Measurements from ENCODE around the gene VPS39.

VPS39 gene

DNA sequence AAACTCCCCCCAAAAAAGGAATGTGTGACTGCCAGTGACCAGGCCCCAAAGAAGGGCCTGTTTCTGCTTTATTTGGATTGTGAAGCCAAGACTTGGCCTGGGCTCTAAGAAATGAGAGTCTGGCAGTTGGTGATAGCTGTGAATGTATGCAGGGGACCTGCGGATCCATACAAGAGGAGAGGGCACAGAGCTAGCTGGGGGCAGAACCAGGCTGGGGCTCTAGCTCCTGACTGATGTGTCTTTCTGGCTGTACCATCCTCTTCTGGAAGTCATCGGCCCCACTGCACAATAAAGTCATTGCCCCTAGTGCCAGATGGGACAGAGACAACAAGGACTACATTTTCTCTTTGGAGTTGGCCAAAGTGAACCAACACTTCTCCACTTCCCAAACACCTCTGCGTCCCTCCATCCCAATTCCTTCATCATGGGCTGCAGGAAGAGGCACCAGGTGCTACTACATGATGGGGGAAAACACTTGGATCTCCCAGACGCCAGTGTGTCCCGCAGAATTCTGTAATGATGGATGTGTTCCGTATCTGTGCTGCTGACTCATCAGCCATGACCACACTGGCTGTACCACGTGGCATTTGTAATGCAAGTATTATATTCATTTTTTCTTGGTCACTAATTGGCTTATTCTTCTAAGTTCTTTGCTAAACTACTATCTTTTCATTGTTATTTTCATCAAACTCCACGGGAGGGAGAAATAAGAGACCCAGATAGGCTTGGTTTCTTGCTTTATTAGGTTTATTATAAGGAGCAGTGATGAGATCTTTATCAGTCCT, 49.9 kb downstream of the VPS39 start:
- no peak for DNase-seq (ENCODE audit: low read depth in 3 of 3)

DNA sequence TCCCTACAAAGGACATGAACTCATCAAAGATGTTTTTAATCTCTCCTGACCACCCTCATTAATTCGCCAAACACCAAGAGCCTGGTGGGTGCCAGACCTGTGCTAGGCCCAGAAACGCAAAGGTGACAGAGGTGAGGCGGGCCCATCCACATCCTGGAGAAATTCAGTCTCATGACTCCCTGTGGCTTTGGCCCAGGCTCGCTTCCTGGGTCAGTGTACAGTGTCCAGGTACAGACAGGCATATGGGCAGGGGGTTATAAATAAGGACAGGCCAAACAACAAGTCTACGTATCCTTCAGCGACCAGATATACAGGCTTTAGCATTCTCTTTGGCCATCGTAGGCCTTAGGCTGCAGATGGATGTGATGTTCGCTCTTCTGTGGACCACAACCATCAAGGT, 50.7 kb downstream of the VPS39 start:
- DNase-seq (ENCODE audit: low read depth in 3 of 3): no peak

DNA sequence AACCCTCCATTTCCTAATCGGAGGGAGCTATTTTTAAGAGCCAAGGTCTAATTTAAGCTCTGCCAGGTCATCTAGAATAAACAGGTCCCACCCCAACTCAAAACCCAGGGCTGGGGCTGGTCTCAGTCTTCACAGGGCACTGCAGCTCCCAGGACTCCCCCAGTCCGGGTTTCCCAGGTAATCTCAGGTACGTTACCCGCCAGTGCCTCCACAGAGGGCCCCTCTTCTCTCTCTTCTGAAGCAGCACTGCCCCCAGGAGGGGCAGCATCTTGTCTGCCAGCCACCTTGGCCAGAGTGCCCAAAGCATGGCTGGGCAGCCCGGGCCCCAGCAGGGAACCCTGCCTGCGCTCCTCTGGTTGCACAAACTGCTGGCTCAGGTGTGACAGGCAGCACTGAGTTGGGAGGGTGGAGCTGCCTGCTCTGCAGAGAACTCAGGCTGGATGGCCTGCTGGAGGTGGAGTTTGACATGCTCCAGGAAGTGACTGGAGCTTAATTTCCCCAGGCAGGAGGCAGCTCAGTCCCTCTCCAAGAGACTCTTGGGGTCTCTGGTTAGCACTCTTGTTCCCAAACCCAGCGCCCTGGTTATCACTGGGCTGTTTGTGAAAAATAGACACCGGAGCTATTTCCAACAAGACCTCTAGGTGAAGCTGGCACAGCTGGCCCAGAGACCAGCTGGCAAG, 51.7 kb downstream of the VPS39 start, which contains the start of gene PLA2G4F:
PLA2G4F (minus strand) TSS at position 394 of the 680 bp plus-strand sequence; CDS start at position 307, 87 bp downstream.
- no peak for DNase-seq (ENCODE audit: low read depth in 3 of 3)

DNA sequence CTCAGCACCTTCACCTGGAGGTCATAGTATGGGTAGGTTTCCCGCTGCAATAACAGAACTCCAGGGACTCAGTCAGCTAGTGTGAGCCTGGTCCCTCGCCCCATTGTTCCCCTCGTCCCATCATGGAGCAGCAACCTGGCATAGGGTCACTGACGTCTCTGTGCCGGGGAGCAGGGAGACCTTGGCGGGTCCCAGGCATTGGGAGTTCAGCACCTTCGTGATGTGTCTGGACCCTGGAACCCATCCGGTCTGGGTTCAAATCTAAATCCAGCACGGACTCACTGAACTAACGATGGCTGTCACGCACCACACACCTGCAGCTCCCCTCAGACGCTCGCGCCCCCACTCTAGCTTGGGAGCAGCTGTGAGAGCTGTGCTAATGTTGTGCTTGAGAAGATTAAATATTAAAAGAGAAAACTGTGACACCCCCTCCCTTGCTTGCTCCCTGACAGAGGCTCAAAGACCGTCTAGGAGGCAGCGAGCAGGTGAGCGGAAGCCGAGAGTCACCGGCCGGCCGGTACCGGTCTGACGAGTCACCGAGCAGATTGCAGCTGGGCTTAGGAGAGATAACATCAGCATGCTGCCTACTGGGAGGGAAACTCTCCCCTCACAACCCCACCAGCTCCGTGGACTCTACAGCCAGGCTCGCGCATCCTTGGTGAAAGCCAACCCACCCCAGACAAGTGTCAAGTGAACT, 52.4 kb downstream of the VPS39 start:
- DNase-seq (ENCODE audit: low read depth in 3 of 3): no peak

DNA sequence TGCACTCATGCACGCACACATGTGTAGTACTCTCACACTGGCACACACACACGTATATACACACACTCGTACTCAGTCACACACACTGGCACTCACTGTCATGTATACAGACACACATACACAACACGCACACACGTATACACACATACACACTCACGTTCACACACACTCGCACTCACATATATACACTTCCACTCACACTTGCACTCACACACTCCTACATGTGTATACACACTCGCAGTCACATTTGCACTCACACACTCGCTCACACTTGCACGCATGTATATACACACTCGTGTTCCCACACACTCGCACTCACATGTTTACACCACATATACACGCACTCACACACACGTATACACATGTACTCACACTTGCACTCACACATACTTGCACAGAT, 53.1 kb downstream of the VPS39 start:
- DNase-seq (ENCODE audit: low read depth in 3 of 3): no peak

DNA sequence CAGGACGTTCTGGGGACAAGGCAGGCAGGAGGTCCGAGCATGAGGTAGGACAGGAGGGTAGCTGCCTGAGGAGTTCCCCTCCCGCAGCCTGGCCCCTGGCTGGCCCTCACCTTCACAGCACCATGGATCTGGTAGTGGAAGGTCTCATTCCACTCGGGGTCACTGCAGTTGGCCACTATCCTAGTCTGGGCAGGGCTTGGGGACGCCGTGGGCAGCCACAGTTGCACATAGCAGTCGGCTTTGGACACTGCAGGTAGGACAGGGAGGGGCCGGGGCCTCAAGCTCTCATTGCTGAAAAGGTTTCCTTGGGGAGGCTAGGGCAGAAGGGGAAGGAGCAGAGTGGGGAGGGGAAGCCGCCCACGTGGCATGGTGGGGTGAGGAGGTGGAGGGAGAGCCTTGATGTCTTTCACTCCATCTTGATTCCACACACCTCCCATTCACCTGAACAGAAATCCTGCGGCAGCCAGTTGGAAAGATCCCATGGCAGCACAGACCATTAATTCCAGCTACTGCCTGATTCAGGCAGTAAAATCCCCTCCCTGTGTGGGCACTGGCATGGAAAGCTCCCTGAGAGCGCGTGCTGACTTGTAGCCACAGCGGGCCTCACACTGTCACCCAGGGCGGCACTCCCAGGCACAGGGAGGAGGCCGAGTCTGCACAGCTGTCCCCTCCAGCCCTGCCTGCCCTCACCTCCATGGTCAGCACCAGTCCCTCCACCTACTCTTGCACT, 53.7 kb downstream of the VPS39 start:
- no peak for DNase-seq (ENCODE audit: low read depth in 3 of 3)

DNA sequence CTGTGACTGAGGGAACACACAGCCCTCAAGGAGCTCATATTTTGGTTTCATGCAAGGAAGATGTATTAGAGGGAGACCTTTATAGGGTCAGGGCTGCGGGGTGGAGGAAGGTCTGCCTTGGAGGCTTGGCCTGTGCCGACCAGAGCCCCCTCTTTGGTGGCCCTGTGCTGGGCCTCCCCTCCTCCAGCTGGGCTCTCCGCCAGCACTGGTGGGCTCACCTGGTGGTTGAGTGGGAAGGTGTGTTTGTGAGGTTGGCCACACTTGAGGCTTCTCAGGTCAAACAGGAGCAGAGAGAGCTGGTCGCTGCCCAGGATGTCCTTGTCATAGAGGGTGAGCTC, 54.3 kb downstream of the VPS39 start:
- DNase-seq (ENCODE audit: low read depth in 3 of 3): no peak

DNA sequence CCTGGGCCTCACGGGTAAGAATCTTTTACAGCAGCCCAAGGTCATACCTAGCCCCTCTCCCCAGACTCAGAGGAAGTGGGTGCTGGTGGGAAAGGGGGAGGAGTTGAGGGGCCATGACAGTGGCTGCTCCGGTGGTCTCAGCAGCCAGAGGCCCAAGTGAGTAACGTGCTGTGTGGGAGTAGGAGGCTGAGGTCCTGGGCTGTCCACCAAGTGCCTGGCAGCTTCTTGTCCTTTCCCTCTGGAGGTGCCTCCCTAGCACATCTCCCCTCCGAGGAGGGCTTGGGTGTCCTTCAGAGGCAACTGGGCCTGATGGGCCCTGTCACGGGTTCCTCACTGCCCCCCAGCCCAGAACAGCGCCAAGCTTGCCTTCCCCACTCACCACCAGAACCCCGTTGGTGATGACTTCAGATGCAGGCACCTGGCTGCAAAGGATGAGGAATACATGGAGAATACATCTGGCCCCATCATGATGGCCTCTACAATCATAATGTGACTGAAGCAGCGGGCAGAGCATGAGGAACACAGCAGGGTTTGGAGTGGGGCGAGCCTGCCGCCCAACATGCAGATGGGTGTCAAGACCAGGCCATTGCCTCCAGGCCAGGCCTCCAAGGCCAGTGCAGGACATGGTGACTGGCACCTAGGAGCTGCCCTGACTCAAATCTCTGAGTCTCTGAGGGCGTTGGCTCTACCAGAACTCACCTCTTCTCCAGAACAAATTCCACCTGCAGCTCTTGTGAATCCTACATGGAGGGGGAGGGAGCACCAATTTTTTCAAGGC, 55.0 kb downstream of the VPS39 start:
- DNase-seq (ENCODE audit: low read depth in 3 of 3): no peak

DNA sequence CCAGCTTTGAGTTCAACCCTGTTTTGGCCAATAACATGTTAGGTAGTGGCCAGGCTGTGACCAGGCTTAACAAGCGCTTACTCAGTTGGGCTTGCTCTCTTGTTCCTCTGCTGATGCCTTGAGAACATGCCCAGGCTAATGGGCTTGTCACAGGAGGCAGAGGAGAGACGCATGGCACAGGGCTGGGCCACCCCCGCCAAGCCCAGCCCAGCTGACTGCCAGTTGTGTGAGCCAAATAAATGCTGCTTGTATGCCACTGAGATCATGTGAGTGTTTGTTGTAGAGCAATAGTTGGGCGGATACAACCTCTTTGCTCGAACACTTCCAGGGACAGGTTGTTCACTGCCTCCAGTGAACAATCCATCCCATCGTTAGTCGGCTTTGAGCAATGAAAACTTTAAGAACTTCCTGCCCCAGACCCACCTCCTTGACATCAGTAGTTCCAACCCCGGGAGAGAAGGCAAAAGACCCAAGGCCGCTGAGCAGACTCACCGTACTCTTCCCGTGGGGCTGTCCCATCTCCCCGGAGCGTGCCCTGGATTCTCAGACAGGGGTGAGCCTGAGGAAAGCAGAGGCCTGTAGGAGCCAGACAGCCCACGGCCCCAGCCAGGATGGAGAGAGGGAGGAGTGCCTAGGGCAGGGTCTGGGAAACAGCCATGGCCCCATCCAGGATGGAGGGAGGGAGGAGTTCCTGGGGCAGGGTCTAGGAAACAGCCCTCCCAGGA, 55.7 kb downstream of the VPS39 start:
- DNase-seq (ENCODE audit: low read depth in 3 of 3): no peak

DNA sequence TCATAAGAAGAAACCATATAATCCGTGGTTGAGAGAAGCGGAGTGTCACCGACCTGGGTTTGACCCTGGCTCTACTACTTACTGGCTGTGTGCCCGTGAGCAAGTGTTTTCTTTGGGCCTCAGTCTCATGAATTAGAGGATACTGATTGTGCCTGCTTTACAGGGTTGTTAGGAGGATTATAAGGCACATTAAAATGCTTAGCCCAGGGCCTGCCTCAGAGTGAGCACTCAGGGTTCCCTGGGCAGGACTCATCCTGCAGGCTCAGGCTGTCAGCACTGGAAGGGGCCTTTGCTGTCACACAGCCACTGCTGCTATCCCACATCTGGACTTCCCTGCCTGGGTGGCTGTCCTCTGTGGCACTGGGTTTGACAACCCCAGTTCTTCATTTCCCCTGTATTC, 56.4 kb downstream of the VPS39 start:
- DNase-seq (ENCODE audit: low read depth in 3 of 3): no peak

DNA sequence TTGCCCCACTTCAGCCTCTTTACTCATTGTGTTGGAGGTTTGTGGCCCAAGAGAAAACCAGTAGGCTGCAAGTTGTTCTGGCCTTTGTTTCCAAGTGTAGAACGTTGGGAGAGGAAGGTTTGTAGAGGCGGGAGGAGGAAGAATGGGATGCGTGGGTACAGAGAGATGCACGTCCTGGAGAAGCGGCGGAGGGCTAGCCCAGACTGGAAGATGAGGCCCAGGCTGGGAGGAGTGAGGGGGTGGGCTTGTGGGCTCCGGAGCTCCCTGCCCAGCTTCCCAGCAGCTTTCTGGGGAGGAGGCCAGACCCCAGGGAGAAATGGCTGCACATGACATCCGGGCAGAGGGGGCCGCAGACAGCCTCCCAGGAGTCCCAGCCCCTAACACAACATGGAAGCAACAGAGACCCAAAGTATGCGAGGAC, 57.0 kb downstream of the VPS39 start:
- DNase-seq (ENCODE audit: low read depth in 3 of 3): no peak

DNA sequence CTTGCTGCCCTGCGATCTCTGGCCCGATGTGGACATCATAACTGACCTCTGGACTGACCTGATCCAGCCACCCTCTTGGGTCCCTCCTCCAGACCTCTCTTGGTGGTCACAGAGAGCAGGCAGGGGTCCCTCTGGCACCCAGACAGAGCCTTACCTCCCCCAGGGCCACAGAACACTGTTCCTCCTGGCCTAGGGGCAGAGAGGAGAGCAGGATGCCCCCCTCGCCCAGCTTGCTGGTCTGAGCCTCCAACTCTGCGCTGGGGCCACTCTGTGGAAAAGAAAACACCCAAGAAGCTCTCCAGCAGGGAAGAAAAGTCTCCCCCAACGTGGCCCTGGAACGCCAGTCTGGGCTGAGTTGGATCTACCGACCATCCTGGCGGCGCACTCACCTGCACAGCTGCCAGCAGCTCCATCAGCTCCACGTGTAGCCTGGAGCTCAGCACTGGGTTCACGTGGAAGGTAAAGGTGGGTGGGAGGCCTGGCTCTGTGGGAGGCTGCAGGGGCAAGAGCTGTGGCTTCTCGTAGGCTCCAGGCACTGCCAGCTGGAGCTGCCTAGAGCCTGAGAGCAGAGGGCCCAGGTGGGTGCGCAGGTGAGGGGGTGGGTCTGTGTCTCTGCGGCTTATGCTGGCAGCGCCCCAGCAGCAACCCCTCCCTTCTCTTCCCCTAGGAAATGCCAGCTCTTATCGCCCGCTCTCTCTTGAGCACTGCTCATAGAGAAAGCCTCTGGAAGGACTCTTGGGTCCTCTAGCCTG, 57.7 kb downstream of the VPS39 start:
- DNase-seq (ENCODE audit: low read depth in 3 of 3): no peak

DNA sequence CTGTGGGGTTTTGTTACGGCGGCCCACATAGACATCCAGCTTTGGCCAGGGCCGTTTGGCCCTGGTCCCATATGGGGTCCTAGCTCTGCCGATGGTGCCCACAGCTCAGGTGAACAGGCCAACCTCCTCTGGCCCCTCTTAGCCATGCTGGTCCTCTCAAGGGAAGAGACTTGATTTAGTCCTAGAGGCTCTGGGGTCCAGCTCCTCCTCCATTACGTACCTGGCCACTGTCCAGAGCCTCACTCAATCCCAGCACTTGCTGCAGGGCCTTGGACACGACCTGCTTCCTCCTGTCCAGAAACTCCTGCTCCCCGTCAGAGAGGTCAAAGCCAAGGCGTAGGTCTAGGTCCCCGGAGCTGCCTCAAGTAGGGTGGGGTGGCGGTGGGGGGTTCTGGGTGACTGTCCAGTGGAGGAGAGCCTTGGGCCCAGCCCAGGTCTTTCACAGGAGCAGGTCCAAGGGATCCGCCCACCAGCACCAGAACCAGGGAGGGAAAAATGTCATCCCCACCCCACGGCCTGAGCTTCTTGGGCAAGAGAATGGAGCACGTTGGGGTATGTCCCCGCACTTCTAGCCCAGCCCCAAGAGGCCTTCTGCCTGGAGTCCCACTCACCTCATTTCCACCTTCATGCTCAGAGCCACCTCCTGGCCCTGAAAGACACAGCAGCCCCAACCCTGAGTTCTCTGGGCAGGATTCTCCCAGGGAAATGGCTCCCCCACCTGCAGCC, 58.4 kb downstream of the VPS39 start:
- no peak for DNase-seq (ENCODE audit: low read depth in 3 of 3)

DNA sequence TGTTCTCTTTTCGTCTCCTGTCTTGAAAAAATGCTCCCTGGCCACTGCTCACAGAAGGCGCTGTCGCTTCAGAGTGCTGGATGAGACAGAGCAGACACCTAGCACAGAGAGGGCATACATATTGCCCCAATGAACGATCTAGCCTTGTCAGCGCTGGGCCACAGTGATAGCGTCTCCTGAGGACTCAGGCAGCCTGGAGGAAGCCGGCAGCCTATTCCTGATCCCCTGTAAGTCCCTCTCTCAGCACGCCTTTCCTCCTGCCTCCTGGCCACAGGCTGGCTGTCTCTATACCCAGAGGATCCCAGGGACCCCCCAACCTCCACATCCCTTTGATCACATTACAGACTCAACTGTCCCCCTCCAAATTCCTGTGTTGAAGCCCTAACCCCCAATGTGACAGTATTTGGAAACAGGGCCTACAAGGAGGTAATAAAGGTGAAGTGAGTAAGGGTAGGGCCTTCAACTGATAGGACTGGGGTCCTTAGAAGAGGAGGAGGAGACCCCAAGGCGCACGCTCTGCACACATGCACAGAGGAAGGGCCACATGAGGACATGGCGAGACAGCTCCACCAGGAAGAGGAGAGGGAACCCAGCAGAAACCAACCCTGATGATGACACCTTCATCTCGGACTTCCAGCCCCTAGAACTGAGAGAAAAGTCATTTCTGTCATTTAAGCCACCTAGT, 59.2 kb downstream of the VPS39 start:
- no peak for DNase-seq (ENCODE audit: low read depth in 3 of 3)

DNA sequence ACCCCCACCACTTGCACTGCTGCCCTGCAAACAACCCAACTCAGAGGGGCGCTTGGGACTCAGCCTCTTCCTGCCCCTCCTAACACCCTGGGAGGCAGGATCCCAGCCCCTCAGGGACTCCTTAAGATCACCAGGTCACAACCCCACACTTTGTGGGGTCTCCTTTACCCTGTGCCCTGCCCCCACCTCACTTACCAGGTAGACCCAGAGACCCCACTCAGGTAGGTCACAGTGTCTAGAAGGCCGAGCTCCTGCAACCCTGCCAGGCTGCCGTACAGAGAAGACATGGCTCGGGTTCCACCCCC, 60.7 kb downstream of the VPS39 start:
- DNase-seq (ENCODE audit: low read depth in 3 of 3): no peak

DNA sequence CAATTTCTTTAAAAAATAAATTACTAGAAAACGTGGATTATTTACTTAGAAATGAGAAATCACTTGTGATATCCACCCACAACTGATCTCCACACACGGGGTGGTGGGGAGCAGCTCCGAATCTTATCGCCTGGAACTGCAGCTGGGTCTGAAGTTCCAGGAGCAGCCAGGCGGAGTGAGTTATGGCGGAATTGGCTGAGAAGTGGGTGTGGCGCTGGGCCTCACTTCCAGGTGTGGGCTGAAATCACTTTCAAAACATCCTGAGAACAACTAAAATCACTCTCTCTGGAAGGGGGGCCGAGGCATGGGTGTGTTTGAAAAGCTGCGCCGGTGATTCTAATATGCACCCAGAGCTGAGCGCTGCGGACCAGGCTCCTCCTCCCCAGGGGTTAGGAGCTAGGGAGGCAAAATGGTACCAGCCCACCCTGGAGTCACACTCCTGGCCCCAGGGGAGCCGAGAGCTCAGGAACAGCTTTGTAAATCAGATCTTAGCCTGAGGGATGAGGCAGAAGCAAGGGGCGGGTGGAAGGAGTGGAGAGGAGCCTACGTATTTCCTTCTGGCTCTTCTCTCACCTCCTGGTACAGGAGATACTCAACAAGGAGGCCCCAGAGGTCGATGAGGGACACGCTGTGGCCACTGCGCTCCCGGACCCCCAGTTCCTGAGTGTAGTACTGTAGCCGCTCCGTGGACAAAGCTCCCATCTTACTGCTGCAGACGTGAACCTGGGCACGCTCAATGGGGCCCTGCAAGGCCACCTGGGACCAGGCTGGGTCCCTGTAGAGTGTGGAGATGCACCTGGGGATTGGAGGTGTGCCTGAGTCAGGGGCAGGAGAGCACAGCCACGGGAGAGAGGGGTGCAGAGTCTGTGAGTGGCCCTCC, 61.3 kb downstream of the VPS39 start:
- no peak for DNase-seq (ENCODE audit: low read depth in 3 of 3)

DNA sequence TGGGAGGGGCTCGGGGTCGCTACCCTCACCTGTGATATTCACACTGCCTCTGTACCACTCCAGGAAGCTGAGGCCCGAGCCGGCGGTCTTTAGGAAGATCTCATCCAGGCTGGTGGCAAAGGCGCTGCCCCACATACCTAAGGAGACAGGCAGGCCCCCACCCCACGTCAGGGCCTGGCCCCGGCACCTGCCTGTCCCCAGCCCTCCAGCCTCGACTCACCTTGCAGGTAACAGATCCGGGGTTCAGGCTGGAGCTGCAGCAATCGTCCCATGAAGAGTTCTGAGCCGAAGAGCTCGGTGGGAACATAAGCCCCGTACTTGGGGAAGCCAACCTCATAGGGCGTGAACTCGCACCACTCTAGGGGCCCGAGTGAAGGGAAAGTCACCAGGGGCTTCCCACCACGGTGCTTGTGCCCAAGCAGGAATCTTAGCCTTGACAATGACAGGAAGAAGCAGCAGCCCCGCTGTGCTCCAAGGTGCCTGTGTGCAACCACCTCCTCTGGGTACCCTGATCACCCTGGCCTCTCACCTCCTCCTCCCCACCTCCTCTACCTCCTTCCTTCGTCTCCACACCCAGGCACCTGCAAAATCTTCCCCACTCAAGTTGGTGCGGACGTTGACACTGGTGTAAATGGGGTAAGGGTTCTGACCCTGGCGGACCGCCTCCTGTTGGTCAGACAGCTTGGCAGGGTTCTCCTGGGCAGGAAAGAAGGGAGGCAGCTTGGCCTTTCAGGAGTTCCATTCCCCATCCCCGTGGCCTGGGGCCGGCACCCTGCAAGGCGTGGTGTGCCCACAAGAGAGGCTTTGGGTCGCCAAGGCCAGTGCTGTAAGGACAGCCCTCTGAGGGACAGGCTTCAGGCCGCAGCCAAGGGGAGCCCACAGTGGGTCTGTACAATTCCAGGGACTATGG, 62.3 kb downstream of the VPS39 start:
- no peak for DNase-seq (ENCODE audit: low read depth in 3 of 3)

Data from stimulated activated CD4-positive, alpha-beta T cell treated with anti-CD3 and anti-CD28 coated beads, TNF-alpha, amount 100 ng/mL, for 48 hours (primary cell).